ENCODE data around the gene MAP2.
"Not testable (repeated sequence)": the region's sequence is repeated elsewhere in the genome, so short reads cannot be mapped to it uniquely, and the experiment has no call there.

Gene MAP2

DNA sequence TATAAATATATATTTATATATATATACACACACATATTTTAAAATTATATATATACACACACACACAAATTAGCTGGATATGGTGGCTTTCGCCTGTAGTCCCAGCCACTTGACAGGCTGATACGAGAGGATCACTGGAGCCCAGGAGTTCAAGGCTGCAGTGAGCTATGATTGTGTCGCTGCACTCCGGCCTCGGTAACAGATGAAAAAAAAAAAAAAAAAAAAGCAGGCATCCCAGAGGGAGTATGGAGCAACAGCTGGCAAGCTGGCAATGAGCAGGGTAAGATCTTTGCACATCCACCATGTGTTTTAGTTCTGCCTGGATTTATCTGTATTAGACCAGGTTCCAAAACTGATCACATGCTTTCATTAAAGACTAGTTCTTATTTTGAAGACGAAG is 170.1 kb downstream of the MAP2 start:
- H3K27me3 ChIP-seq, result no peaks in the 10 kb centered on the region
- no peak overlapping the region for H3K27ac ChIP-seq
- H3K36me3 ChIP-seq, result no peaks in the 10 kb centered on the region
- intact Hi-C loops (cut with DNase I; ENCODE audit: low total_unique reads), result no loop called here
- TF ChIP-seq, protein P1, sequence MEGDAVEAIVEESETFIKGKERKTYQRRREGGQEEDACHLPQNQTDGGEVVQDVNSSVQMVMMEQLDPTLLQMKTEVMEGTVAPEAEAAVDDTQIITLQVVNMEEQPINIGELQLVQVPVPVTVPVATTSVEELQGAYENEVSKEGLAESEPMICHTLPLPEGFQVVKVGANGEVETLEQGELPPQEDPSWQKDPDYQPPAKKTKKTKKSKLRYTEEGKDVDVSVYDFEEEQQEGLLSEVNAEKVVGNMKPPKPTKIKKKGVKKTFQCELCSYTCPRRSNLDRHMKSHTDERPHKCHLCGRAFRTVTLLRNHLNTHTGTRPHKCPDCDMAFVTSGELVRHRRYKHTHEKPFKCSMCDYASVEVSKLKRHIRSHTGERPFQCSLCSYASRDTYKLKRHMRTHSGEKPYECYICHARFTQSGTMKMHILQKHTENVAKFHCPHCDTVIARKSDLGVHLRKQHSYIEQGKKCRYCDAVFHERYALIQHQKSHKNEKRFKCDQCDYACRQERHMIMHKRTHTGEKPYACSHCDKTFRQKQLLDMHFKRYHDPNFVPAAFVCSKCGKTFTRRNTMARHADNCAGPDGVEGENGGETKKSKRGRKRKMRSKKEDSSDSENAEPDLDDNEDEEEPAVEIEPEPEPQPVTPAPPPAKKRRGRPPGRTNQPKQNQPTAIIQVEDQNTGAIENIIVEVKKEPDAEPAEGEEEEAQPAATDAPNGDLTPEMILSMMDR (IDR thresholded peaks at IDR 0.05), result no peak
- H3K4me3 ChIP-seq, result no peak overlapping the region
- no peaks in the 10 kb centered on the region for H3K4me1 ChIP-seq
- no peaks in the 10 kb centered on the region for H3K9me3 ChIP-seq
- DNase-seq, result no peak

DNA sequence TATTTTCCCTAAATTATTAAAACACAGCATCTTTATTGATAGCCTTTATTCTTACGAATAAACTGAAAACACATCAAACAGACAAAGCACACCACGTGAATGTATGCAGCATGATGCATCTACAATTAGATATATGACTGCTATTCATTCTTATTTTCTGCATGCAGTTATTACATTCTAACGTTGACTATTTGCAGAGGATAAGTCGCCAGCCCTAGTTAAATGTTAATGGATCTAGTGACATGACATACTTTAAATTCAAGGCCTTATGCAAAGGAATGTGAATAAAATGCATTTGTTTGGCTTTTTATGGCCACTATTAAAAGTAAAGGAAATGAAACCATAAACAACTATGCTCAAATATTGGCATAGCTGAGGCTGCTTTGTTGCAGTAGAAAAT is 172.4 kb downstream of the MAP2 start:
- intact Hi-C loops (cut with DNase I; ENCODE audit: low total_unique reads), result no loop called here
- TF ChIP-seq, protein P1 (IDR thresholded peaks at IDR 0.05), result no peak

DNA sequence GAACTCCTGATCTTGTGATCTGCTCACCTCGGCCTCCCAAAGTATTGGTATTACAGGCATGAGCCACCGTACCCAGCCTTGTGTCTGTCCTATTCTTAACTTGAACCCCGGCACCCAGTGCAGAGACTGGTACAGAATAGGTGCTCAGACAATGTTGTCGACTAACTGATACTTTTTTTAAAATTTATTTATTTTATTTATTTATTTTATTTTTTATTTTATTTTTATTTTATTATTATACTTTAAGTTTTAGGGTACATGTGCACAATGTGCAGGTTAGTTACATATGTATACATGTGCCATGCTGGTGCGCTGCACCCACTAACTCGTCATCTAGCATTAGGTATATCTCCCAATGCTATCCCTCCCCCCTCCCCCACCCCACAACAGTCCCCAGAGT is 174.4 kb downstream of the MAP2 start:
- DNase-seq; H3K4me1 ChIP-seq; H3K9me3 ChIP-seq; H3K36me3 ChIP-seq; H3K27me3 ChIP-seq; H3K27ac ChIP-seq; intact Hi-C loops (cut with DNase I; ENCODE audit: low total_unique reads); H3K4me3 ChIP-seq: not testable (repeated sequence)

More for the DNA sequence above, 172.4 kb downstream of the MAP2 start:
- Histone ChIP-seq H3K4me1 (no peaks in the 10 kb centered on the region), H3K9me3 (no peaks in the 10 kb centered on the region), H3K4me3 (no peak overlapping the region), H3K27ac (no peak overlapping the region), H3K27me3 (no peaks in the 10 kb centered on the region), H3K36me3 (no peaks in the 10 kb centered on the region)
- no peak for DNase-seq

DNA sequence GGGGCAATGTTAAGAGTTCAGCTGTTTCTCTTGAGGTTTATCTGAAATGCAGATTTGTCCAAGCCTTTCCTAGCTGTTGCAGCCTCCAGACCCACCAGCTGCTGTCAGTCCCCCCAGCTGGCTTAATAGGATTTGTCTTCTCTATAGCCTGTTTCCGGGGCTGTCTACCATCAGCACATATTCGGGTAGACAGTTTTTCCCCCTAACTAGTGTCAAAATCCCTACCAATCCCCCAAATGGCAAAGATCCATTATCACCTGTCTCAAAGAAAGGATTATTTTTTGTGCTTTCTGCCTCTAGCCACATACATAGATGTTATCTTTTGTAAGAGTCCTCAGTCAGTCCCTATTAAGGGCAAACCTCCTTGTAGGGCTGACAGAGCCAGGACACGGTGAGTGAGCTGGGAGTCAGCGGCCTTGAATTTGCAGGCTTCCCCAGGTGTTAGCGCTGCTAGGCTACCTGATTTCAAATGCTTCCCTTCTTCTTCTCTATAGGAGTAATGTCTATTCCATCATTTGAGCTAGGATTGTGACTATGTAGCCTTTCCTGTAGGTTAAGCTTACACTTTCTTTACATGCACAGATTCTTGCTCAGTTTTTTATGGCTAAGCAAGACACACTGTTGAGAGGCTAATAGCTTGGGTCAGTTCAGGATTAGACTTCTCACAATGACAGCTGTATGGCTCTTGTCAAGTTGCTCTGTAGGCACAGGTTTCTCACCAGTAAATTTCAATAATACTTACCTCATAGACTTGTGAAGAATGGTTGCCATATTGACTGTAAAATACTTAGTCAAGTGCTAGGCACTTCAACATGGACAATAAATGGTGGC is 176.7 kb downstream of the MAP2 start:
- peaks cover 0 to 12% (median 4%) of the 10 kb centered on the region in 4 donors for H3K4me1 ChIP-seq
- DNase-seq, result no peak
- intact Hi-C loops (cut with DNase I; ENCODE audit: low total_unique reads), result no loop called here
- TF ChIP-seq, protein P1 (IDR thresholded peaks at IDR 0.05), result no peak
- no peak overlapping the region for H3K27ac ChIP-seq
- H3K36me3 ChIP-seq, result no peaks in the 10 kb centered on the region
- no peaks in the 10 kb centered on the region for H3K9me3 ChIP-seq
- H3K4me3 ChIP-seq, result no peak overlapping the region
- H3K27me3 ChIP-seq, result no peaks in the 10 kb centered on the region

DNA sequence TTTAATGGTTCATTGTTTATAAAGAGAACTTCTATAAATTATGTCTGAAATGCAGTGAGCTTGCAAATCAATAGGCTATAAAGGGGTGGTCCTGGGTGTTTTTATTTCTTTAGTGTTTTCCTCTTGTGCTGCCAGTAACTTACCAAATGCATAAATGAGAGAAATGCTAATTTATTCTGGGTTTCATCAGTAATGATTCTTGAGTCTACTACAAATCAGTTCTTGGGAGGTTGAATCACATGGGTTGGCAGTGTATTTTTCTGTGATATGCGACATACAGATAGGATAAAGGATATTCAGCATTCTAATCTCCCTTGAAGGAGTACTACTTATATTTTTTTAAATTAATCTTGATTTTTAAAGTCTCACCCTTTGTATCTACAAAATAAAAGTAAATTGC is 177.7 kb downstream of the MAP2 start:
- no peak for DNase-seq
- Histone ChIP-seq H3K4me3 (no peak overlapping the region), H3K27me3 (no peaks in the 10 kb centered on the region), H3K27ac (no peak overlapping the region), H3K36me3 (no peaks in the 10 kb centered on the region), H3K4me1 (peaks cover 0 to 12% (median 4%) of the 10 kb centered on the region in 4 donors), H3K9me3 (no peaks in the 10 kb centered on the region)
- intact Hi-C loops (cut with DNase I; ENCODE audit: low total_unique reads), result no loop called here
- TF ChIP-seq, protein P1 (IDR thresholded peaks at IDR 0.05), result no peak

DNA sequence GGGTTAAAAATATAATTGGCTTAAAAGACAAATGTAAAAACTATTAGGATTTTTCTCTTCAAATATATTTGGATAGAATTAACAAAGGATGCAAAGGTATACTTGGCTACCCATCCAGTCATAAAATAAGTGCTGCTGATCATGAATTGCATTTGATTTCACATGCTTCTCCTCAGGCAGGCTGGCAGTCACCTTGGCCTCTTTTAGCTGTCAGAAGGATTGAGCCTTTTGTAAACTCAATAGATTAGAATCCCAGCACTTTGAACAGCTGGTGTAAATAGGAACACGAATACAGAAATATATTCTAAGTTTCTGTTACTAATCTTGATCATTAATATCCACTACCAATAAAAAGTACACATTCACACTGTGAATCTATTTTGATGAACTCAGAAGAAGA is 178.4 kb downstream of the MAP2 start:
- Histone ChIP-seq H3K9me3 (no peaks in the 10 kb centered on the region), H3K27me3 (no peaks in the 10 kb centered on the region), H3K27ac (no peak overlapping the region), H3K4me1 (peaks cover 0 to 12% (median 4%) of the 10 kb centered on the region in 4 donors), H3K36me3 (no peaks in the 10 kb centered on the region), H3K4me3 (no peak overlapping the region)
- TF ChIP-seq, protein P1 (IDR thresholded peaks at IDR 0.05), result no peak
- DNase-seq, result no peak
- intact Hi-C loops (cut with DNase I; ENCODE audit: low total_unique reads), result no loop called here
